NT2/D1 (cell line): ENCODE measurements around the gene MIA.
"Not testable (repeated sequence)": the region's sequence is repeated elsewhere in the genome, so short reads cannot be mapped to it uniquely, and the experiment has no call there.

ENCODE experiments used
- DNase-seq: peaks from one replicate; pipeline ENCODE4 v3.0.0-alpha.2; 2011; ENCODE audit warnings: low read depth, low spot score
- H3K27me3 ChIP-seq: 2 replicates; pipeline ENCODE4 v1.6.0; 2011; ENCODE audit warnings: mild to moderate bottlenecking; ENCODE audit not compliant: insufficient read length, insufficient read depth
- H3K36me3 ChIP-seq: 2 replicates; pipeline ENCODE4 v1.6.1; 2011; ENCODE audit warnings: mild to moderate bottlenecking, low read length, mixed read lengths; ENCODE audit not compliant: insufficient read depth, insufficient read length
- H3K4me1 ChIP-seq: 2 replicates; pipeline ENCODE4 v1.5.1; 2011; ENCODE audit not compliant: insufficient read depth, insufficient read length
- H3K4me3 ChIP-seq: 2 replicates; pipeline ENCODE4 v1.5.1; 2011; ENCODE audit warnings: low read depth; ENCODE audit not compliant: insufficient read length
- H3K9ac ChIP-seq: 2 replicates; pipeline ENCODE4 v1.6.0; 2011; ENCODE audit warnings: low read depth; ENCODE audit not compliant: insufficient read length
- H3K9me3 ChIP-seq: 2 replicates; pipeline ENCODE4 v1.5.1; 2011; ENCODE audit warnings: mild to moderate bottlenecking, low read length; ENCODE audit not compliant: insufficient read depth
- SUZ12 ChIP-seq: IDR thresholded peaks from 2 replicates; pipeline ENCODE4 v1.6.1; 2011; ENCODE audit not compliant: insufficient read length, insufficient read depth; ENCODE audit errors: extremely low read depth
- YY1 ChIP-seq: IDR thresholded peaks from 2 replicates; pipeline ENCODE4 v1.6.1; 2011; ENCODE audit not compliant: insufficient read length, insufficient read depth
- ZNF274 ChIP-seq: IDR thresholded peaks from 2 replicates; pipeline ENCODE4 v1.6.1; 2011; ENCODE audit warnings: mild to moderate bottlenecking, low read depth, low read length

The MIA gene

GRCh38 chr19:40774916-40775631, at the start of gene MIA:
Gene MIA, plus strand, starts transcription at chr19:40775521. Its CDS starts 22 bp downstream, at chr19:40775543.
- Histone ChIP-seq H3K4me1 (peaks cover 9% of the 10 kb centered on the region), H3K4me3 (no peak within 1 kb of the TSS), H3K27me3 (no peaks in the 10 kb centered on the region), H3K9me3 (peaks cover 8% of the 10 kb centered on the region; the same call in 1 of the 2 replicates), H3K9ac (no peak within 1 kb of the TSS), H3K36me3 (peaks cover 24% of the 10 kb centered on the region)
- no peak for DNase-seq
- TF ChIP-seq ZNF274 (no peak), YY1 (no peak), SUZ12 (no peak)

GRCh38 chr19:40726279-40726678, 49.0 kb upstream of the MIA start:
- Histone ChIP-seq H3K4me1 (no peaks in the 10 kb centered on the region), H3K9ac (no peak overlapping the region), H3K4me3 (no peak overlapping the region), H3K36me3 (peaks cover 55% of the 10 kb centered on the region), H3K27me3 (no peaks in the 10 kb centered on the region), H3K9me3 (no peaks in the 10 kb centered on the region)
- DNase-seq: no peak
- TF ChIP-seq ZNF274: no peak
- TF ChIP-seq YY1: no peak
- TF ChIP-seq SUZ12: no peak

GRCh38 chr19:40730065-40730464, 45.3 kb upstream of the MIA start:
- not testable (repeated sequence) for DNase-seq, H3K27me3 ChIP-seq, H3K4me1 ChIP-seq, H3K9ac ChIP-seq, H3K9me3 ChIP-seq, H3K4me3 ChIP-seq
- peaks cover 58% of the 10 kb centered on the region for H3K36me3 ChIP-seq

GRCh38 chr19:40732304-40732703, 43.0 kb upstream of the MIA start:
- not testable (repeated sequence) for DNase-seq, H3K9ac ChIP-seq, H3K4me1 ChIP-seq, H3K4me3 ChIP-seq, H3K9me3 ChIP-seq, H3K27me3 ChIP-seq
- peaks cover 58% of the 10 kb centered on the region for H3K36me3 ChIP-seq

- no peaks in the 10 kb centered on the region for H3K27me3 ChIP-seq
- no peak for DNase-seq
- TF ChIP-seq ZNF274 (no peak), SUZ12 (no peak), YY1 (no peak)
- H3K36me3 ChIP-seq: peaks cover 54% of the 10 kb centered on the region
- no peaks in the 10 kb centered on the region for H3K9me3 ChIP-seq
- H3K4me3 ChIP-seq: no peak overlapping the region
- H3K4me1 ChIP-seq: no peaks in the 10 kb centered on the region
- H3K9ac ChIP-seq: no peak overlapping the region
These were observed 42.2 kb upstream of the MIA start for GRCh38 chr19:40733149-40733548.

- H3K4me1 ChIP-seq: no peaks in the 10 kb centered on the region
- no peak for DNase-seq
- no peak overlapping the region for H3K4me3 ChIP-seq
- H3K9me3 ChIP-seq: no peaks in the 10 kb centered on the region
- H3K27me3 ChIP-seq: no peaks in the 10 kb centered on the region
- no peak for TF ChIP-seq ZNF274
- no peak for TF ChIP-seq SUZ12
- TF ChIP-seq YY1: no peak
- peaks cover 54% of the 10 kb centered on the region for H3K36me3 ChIP-seq
- no peak overlapping the region for H3K9ac ChIP-seq
These were observed 40.1 kb upstream of the MIA start for GRCh38 chr19:40735013-40735771.

- Histone ChIP-seq H3K36me3 (peaks cover 44% of the 10 kb centered on the region), H3K9me3 (no peaks in the 10 kb centered on the region), H3K4me1 (peaks cover 4% of the 10 kb centered on the region), H3K4me3 (no peak overlapping the region), H3K27me3 (no peaks in the 10 kb centered on the region), H3K9ac (no peak overlapping the region)
- no peak for DNase-seq
- no peak for TF ChIP-seq SUZ12
- TF ChIP-seq ZNF274: no peak
- TF ChIP-seq YY1: no peak
These were observed 38.7 kb upstream of the MIA start for GRCh38 chr19:40736661-40737060.
